Natural killer cell (primary cell): ENCODE data around the gene RAPSN. TPM values are rescaled to one million over a fixed set of nuclear protein-coding genes. Genes with fewer than 3 reads are reported as not detected.

ENCODE experiments used
- ATAC-seq, 3 donors: fragments of 150-1000 bp in 2 of 3; fragments of 200-7000 bp in 1 of 3; cut with Tn5 transposase; 1 replicate in 1 of 3; 2 replicates in 2 of 3; pipeline ENCODE4 v1.10.0; 2021; ENCODE audit warnings: mild to moderate bottlenecking in 2 of 3, moderate library complexity in 2 of 3
- DNase-seq, 2 donors: peaks; one replicate each; pipeline versions ENCODE4 v3.0.0 to v3.0.0-alpha.2; 2013 to 2021; ENCODE audit warnings: mixed read lengths in 1 of 2
- H3K27ac ChIP-seq: one replicate; pipeline ENCODE4 v1.5.1; 2013; ENCODE audit warnings: mild to moderate bottlenecking, low read length
- H3K27me3 ChIP-seq: one replicate; pipeline ENCODE4 v1.6.1; 2013; ENCODE audit warnings: low read length; ENCODE audit not compliant: control insufficient read depth, insufficient read depth
- H3K36me3 ChIP-seq: one replicate; pipeline ENCODE4 v1.6.1; 2013; ENCODE audit warnings: low read length; ENCODE audit not compliant: control insufficient read depth, insufficient read depth
- H3K4me1 ChIP-seq: one replicate; pipeline ENCODE4 v1.6.1; 2013; ENCODE audit warnings: low read length; ENCODE audit not compliant: control insufficient read depth, insufficient read depth
- H3K4me3 ChIP-seq: one replicate; pipeline ENCODE4 v1.5.1; 2013; ENCODE audit warnings: low read length
- H3K9me3 ChIP-seq: one replicate; pipeline ENCODE4 v1.6.1; 2013; ENCODE audit warnings: low read length; ENCODE audit not compliant: control insufficient read depth, insufficient read depth
- H3K27ac Mint-ChIP-seq, 2 donors: one replicate each; pipeline ENCODE4 v1.8.0; 2022; ENCODE audit warnings: mild to moderate bottlenecking in 2 of 2, mixed read lengths in 2 of 2, moderate library complexity in 1 of 2
- H3K27me3 Mint-ChIP-seq, 2 donors: one replicate each; pipeline ENCODE4 v1.8.0; 2022; ENCODE audit warnings: low read depth in 2 of 2, mixed read lengths in 2 of 2
- H3K36me3 Mint-ChIP-seq: one replicate; pipeline ENCODE4 v1.8.0; 2022; ENCODE audit warnings: mixed read lengths
- H3K4me1 Mint-ChIP-seq, 2 donors: one replicate each; pipeline ENCODE4 v1.8.0; 2022; ENCODE audit warnings: mixed read lengths in 2 of 2
- H3K4me3 Mint-ChIP-seq: one replicate; pipeline ENCODE4 v1.8.0; 2022; ENCODE audit warnings: mild to moderate bottlenecking, moderate library complexity, mixed read lengths
- H3K9me3 Mint-ChIP-seq, 2 donors: one replicate each; pipeline ENCODE4 v1.8.0; 2022; ENCODE audit warnings: mixed read lengths in 2 of 2
- WGBS: methylation state at CpG from one replicate; pipeline ENCODE4 v1.1.7; 2013; ENCODE audit warnings: missing lambda C conversion rate; ENCODE audit not compliant: insufficient coverage; 5-methylcytosine and 5-hydroxymethylcytosine counted together
- intact Hi-C: fragments of 100-400 bp; cut with micrococcal nuclease; formaldehyde crosslinking; loops from one replicate; pipeline ENCODE4 v1.14.2; 2022
- total RNA-seq, 4 donors: library from RNA; stranded (reverse); fragments of 120-200 nt in 1 of 4; gene quantifications; one replicate each; pipeline versions ENCODE4 v1.2.3 to v1.2.4, GENCODE V29; 2013 to 2022
- TF ChIP-seq, protein P1 (sequence below): fragments of 200-600 bp; IDR thresholded peaks from one replicate; pipeline ENCODE4 v1.8.0; 2022; ENCODE audit warnings: antibody characterized with exemption

The RAPSN gene
- total RNA-seq, 3 donors from 2014 or later (not counting 1 experiment from before 2014, with no cell fraction given): 1.6 to 2.2 (median 1.7) TPM

DNA sequence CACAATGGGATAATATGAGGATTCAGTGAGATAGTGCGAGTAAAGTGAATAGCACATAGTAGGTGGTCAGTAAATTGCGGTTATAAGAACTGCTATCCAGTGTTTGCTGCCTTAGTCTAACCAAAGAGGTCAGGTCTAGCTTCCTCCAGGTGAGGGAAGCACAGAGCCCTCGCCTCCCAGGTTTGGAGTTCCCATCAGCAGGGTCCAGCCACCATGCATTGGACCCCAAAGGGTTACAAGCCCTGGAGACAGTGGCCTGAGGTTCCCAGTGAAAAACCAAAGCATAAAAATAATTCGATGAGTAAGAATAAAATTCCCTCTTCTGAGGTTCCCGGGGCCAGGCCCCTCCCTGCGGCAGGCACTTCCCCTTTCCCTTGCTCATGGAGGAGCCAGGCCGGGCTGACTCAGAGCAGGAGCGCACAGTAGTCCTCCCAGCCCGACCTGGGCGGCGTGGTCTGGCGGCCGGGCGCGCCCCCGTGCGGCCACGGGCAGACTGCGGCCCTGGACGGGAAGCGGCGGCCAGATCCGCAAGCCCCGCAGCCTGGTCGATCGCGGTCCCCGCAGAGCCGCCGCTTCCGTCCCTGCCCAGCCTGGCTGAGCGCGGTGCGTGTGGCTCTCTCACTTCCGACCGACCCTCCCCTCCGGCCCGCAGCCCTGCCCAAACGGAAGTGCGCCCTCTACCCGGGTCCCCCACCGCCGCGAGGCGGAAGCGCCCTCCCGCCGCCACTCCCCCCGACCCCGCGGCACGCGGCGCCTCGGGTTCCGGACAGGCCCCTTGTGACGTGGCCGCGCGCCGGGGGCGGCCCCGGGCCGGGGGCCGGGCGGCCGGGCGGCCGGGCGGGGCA is 41.0 kb downstream of the RAPSN start, which contains the start of gene SLC39A13:
SLC39A13 (plus strand) TSS at position 845 of the 845 bp plus-strand sequence. CDS start 1,505 bp downstream, outside the sequence.
- Mint-ChIP-seq H3K27ac (peak within 1 kb of the TSS; percentile 90 to 92), H3K4me1 (peaks cover 23 to 31% of the 10 kb centered on the region in 2 donors), H3K4me3 (peak within 1 kb of the TSS; percentile 97), H3K27me3 (no peaks in the 10 kb centered on the region), H3K9me3 (no peaks in the 10 kb centered on the region), H3K36me3 (no peaks in the 10 kb centered on the region)
- Histone ChIP-seq H3K9me3 (no peaks in the 10 kb centered on the region), H3K27ac (peak within 1 kb of the TSS; percentile 86), H3K27me3 (no peaks in the 10 kb centered on the region), H3K36me3 (peaks cover 2% of the 10 kb centered on the region), H3K4me3 (peak within 1 kb of the TSS; percentile 64), H3K4me1 (peaks cover 26% of the 10 kb centered on the region)
- TF ChIP-seq, protein P1, sequence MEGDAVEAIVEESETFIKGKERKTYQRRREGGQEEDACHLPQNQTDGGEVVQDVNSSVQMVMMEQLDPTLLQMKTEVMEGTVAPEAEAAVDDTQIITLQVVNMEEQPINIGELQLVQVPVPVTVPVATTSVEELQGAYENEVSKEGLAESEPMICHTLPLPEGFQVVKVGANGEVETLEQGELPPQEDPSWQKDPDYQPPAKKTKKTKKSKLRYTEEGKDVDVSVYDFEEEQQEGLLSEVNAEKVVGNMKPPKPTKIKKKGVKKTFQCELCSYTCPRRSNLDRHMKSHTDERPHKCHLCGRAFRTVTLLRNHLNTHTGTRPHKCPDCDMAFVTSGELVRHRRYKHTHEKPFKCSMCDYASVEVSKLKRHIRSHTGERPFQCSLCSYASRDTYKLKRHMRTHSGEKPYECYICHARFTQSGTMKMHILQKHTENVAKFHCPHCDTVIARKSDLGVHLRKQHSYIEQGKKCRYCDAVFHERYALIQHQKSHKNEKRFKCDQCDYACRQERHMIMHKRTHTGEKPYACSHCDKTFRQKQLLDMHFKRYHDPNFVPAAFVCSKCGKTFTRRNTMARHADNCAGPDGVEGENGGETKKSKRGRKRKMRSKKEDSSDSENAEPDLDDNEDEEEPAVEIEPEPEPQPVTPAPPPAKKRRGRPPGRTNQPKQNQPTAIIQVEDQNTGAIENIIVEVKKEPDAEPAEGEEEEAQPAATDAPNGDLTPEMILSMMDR: peak; percentile 94
- 1% methylated on average over 70 of the region's 70 CpGs for WGBS
- intact Hi-C loops: loop anchor here (1.0 to 10.0 kb wide), 5 partner anchors 18 to 233 kb away; partner anchors contain the start of genes ARFGAP2, NR1H3 and PSMC3
- DNase-seq (peak; percentile 92 to 94), ATAC-seq (peak; percentile 84 to 93 (median 89))

DNA sequence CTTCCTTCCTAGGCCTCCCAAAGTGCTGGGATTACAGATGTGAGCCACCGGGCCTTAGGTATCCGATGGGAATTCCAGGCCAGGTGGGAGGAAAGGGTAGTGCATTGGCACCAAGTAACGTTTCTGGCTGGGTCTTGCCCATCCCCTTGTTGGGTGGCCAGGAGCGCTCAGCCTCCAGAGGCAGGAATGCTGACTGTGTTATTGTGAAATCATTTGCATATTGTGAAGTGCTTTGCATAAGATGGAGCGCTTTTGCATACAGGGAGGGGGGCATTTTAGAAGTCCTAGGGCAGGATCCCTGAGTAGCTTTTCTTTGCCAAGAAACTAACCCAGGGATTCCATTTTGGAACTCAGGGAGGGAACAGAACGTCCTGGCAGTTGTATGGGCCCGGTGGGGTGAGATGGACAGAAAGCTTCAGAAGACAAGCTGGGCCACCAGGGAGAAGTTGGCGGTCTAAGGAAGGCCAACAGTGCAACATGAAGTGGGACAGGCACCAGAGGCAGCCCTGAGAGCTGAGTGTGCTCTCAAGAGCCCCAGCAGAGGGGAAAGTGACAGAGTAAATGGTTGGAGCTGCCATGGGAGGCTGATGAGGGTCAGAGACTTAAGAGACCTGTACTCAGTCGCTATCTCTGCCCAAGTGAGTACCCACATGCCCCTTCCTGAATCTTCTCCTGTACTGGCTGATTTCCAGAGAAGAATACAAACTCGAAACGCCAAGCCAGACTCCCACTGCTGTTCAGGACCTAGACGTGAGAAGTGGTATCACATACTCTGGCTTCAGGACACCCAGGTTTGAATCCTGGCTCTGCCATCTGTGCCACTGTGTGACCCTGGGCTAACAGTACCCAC is 41.8 kb downstream of the RAPSN start:
- peaks cover 2% of the 10 kb centered on the region for H3K36me3 ChIP-seq
- H3K27me3 Mint-ChIP-seq: no peaks in the 10 kb centered on the region
- ATAC-seq: no peak
- no peaks in the 10 kb centered on the region for H3K9me3 Mint-ChIP-seq
- peak overlapping the region; percentile 51 for H3K4me3 ChIP-seq
- WGBS: 73% methylated on average over 12 of the region's 12 CpGs
- peak in 1 of 2 donors; percentile 35 for DNase-seq
- H3K27ac ChIP-seq: peak overlapping the region; percentile 78
- peaks cover 26% of the 10 kb centered on the region for H3K4me1 ChIP-seq
- H3K9me3 ChIP-seq: no peaks in the 10 kb centered on the region
- TF ChIP-seq, protein P1: no peak
- peaks cover 23 to 31% of the 10 kb centered on the region in 2 donors for H3K4me1 Mint-ChIP-seq
- no peaks in the 10 kb centered on the region for H3K36me3 Mint-ChIP-seq
- no peaks in the 10 kb centered on the region for H3K27me3 ChIP-seq
- H3K27ac Mint-ChIP-seq: peak overlapping the region; percentile 85 to 92
- intact Hi-C loops: loop anchor here (2.0 to 10.0 kb wide), 3 partner anchors 18 to 232 kb away; partner anchors contain the start of genes ARFGAP2 and NR1H3
- peak overlapping the region; percentile 83 for H3K4me3 Mint-ChIP-seq

DNA sequence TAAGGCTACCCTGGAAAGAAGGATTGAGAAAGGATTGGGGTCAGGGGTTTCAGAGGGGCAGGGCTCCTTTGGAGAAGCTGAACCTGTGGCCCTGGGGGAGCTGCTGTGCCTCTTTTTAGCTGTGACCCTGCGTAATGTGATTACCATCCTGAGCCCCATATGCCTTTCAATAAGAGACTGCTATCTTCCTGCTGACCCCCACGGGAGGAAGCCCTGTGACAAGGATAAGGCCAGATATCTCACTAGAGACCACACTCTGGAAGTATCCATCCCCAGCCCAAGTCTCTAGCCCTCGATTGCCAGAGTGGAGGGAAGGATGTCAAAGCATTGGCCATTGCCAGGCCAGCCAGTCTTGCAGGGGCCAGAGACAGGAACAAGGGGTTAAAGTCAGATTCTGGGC is 45.4 kb downstream of the RAPSN start:
- ATAC-seq (no peak), DNase-seq (no peak)
- Mint-ChIP-seq H3K36me3 (no peaks in the 10 kb centered on the region), H3K4me3 (no peak overlapping the region), H3K27me3 (no peaks in the 10 kb centered on the region), H3K27ac (peak overlapping the region in 1 of 2 donors; percentile 34), H3K4me1 (peaks cover 23 to 29% of the 10 kb centered on the region in 2 donors), H3K9me3 (no peaks in the 10 kb centered on the region)
- intact Hi-C loops: loop anchor here (10.0 kb wide), 1 partner anchor 229 kb away; the partner anchor contains the start of gene ARFGAP2
- no peak overlapping the region for H3K27ac ChIP-seq
- WGBS: 75% methylated on average over 3 of the region's 3 CpGs
- peaks cover 37% of the 10 kb centered on the region for H3K4me1 ChIP-seq
- H3K9me3 ChIP-seq: no peaks in the 10 kb centered on the region
- H3K27me3 ChIP-seq: no peaks in the 10 kb centered on the region
- no peak overlapping the region for H3K4me3 ChIP-seq
- H3K36me3 ChIP-seq: no peaks in the 10 kb centered on the region
- TF ChIP-seq, protein P1: no peak
